GM21737 (cell line): ENCODE data around the gene PRR14.
A peak's percentile ranks its signal among the peaks of the same experiment; 100 is the strongest.
"Not testable (repeated sequence)": the region's sequence is repeated elsewhere in the genome, so short reads cannot be mapped to it uniquely, and the experiment has no call there.

Experiments used
- ATAC-seq: cut with Tn5 transposase; IDR thresholded peaks from one replicate; pipeline ENCODE4 v1.9.1; 2021; ENCODE audit warnings: mild to moderate bottlenecking, moderate library complexity; ENCODE audit not compliant: unreplicated experiment

Gene PRR14

GRCh38 chr16:30628628-30629540 lies 21.9 kb upstream of the PRR14 start:
- peak; percentile 66 for ATAC-seq

GRCh38 chr16:30632454-30632853 lies 18.3 kb upstream of the PRR14 start:
- ATAC-seq, result not testable (repeated sequence)

DNA sequence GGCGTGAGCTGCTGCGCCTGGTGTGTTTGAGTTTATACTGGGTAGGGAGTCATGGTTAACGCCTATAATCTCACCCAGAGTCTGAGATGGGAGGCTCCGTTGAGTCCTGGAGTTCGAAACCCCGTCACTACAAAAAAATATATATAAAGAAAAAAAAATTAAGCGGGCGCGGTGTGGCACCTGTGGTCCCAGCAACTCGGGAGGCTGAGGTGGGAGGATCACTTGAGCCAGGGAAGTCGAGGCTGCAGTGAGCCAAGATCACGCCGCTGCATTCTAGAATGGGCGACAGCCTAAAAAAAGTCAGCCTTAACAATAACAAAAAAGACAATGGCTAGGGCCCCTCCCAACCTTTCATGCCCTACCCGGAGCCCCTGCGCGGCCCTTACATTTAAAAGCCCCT lies 17.2 kb upstream of the PRR14 start:
- no peak for ATAC-seq

GRCh38 chr16:30636599-30636998 lies 14.2 kb upstream of the PRR14 start:
- ATAC-seq, result no peak

DNA sequence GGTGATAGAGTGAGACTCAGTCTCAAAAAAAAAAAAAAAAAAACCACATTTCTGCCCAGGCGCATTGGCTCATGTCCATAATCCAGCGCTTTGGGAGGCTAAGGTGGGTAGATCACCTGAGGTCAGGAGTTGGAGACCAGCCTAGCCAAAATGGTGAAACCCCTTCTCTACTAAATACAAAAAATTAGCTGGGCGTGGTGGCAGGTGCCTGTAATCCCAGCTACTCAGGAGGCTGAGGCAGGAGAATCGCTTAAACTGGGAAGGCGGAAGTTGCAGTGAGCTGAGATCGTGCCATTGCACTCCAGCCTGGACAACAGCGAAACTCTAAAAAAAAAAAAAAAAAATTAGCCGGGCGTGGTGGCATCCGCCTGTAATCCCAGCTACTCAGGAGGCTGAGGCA lies 13.6 kb upstream of the PRR14 start:
- ATAC-seq, result not testable (repeated sequence)

DNA sequence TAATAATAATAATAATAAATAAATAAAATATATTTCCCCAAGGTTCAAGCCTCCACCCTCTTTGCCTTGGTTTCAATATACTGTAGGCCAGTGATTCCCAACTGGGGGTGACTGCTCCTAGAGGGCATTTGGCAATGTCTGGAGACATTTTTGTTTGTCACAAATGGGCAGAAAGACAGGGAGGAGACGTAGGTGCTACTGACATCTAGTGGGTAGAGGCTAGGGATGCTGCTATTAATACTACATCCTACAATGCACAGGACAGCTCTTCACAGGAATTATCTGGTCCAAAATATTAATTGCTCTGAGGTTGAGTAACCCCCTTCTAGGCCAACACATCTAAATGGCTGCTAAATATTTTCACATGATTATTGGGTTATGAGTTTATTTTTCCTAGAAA lies 12.8 kb upstream of the PRR14 start:
- ATAC-seq, result no peak

- ATAC-seq, result no peak
Measured at GRCh38 chr16:30641378-30641982, 9.3 kb upstream of the PRR14 start.

- no peak for ATAC-seq
Measured at GRCh38 chr16:30644334-30644830, 6.4 kb upstream of the PRR14 start.

DNA sequence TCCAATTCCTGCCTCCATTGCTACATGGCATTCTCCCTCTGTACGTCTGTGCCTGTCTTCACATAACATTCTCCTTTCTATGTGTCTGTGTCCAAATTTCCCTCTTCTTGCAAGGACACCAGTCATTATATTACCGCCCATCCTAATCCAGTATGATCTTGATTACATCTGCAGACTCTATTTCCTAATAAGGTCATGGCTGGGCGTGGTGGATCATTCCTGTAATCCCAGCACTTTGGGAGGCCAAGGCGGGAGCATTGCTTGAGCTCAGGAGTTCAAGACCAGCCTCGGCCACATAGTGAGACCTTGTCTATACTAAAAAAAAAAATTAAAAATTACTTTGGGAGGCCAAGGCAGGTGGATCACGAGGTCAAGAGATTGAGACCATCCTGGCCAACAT lies 5.0 kb upstream of the PRR14 start:
- no peak for ATAC-seq

GRCh38 chr16:30647274-30647571 lies 3.5 kb upstream of the PRR14 start:
- no peak for ATAC-seq

- no peak for ATAC-seq
Measured at GRCh38 chr16:30649725-30650368, 913 bp upstream of the PRR14 start.

DNA sequence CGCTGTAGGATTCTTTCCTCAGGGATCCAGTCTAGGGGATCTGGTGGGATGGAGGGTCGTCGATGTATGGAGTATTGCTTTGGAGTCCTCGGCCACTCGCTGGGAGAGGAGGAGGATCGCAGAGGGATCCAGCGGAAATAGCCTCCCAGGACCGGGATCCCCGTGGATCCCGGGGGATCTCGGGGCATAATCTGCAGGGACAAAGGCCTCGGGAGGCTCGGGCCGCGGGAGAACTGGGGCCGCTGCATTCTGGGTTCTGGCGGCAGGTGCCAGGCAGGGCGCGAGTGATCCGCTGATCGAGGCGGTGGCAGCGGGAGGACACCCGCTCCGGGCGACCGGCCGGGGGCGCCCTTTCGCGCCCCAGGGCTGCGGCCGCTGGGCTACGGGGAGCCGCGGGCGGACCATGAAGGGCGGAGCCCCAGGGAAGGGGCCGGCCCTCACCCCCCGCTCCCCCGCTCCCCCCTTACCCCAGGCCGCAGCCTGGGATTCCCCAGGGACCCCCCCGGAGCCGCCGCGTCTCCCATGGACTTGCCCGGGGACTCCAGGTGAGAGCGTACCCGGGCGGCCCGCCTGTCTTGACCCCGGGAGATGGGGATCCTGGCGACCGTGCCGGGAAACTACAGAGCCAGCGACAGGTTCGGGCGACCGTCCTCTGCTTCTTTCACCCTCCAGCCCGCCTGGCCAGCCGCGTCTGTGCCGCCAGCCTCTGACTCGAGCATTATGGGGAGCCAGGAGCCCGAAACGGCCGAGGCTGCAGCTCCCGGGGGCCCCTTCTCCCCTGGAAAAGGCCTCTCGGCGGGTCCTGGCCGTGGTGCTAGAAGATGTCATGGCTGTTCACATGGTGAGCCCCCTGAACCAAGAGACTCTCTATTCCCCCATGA lies 604 bp downstream of the PRR14 start:
- ATAC-seq, result peak; percentile 47

- no peak for ATAC-seq
Measured at GRCh38 chr16:30652005-30652296, 1.2 kb downstream of the PRR14 start.

- ATAC-seq, result no peak
Measured at GRCh38 chr16:30652718-30653117, 2.0 kb downstream of the PRR14 start.

- ATAC-seq, result no peak
Measured at GRCh38 chr16:30654856-30655255, 4.1 kb downstream of the PRR14 start.

DNA sequence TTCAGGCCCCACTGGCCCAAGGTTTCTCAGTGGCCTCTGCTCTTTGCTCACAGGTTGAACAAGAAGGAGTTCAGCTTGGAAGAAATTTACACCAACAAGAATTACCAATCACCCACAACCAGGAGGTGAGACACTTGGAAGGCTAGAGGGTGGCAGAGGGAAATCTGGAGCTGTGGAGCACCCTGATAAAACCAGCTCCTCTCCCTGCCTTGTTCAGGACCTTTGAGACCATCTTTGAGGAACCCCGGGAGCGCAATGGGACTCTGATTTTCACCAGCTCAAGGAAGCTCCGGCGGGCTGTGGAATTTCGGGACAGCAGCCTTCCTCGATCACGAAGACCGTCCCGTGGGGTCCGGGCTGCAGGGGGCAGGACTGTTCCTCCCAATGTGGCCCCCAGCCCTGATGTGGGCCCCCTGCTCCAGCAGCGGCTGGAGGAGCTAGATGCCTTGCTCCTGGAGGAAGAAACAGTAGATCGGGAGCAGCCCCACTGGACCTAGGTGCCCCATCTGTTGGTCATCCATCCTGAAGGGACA lies 5.1 kb downstream of the PRR14 start:
- ATAC-seq, result no peak

- no peak for ATAC-seq
Measured at GRCh38 chr16:30656388-30656787, 5.6 kb downstream of the PRR14 start.

DNA sequence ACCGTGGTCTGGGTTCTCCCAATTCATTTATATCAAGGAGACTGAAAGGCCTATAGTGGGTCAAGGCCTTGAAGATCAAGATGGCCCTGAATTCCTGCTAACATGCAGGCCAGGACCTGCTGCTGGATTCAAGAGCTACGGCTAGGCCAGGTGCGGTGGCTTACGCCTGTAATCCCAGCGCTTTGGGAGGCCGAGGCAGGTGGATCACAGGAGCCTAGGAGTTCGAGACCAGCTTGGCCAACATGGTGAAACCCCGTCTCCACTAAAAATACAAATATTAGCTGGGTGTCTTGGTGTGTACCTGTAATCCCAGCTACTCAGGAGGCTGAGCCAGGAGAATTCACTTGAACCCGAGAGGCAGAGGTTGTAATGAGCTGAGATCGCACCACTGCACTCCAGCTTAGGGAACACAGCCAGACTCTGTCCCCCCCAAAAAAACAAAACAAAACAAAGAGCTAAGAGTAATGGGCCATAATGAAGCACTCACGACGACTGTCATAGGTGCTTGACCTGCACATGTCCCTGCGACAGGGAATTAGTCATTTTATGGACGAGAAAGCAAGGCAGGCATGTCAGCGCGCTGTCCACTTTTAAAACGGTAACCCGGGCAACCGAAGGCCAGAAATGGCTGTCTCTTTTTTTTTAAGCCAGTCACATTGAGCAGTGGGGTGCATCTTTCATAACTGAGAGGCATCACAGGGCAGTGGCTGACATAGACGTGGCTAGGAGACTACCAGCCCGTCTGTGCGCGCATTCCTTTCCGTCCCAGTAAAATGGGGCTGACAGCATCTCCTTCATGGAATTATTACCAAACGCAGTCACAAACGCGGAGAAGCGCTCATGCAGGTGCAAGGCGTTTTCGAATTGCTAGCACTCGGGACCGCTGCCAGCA lies 6.5 kb downstream of the PRR14 start:
- ATAC-seq, result no peak

GRCh38 chr16:30657866-30658730 lies 7.3 kb downstream of the PRR14 start, which contains the start of gene FBRS:
Gene FBRS, plus strand, starts transcription at chr16:30658431. Its CDS starts 1,088 bp downstream, at chr16:30659519.
- peak; percentile 63 for ATAC-seq
